HL-60 (cell line): ENCODE data around the gene PTX3.

ENCODE experiments used
- POLR2AphosphoS5 ChIP-seq: IDR thresholded peaks from 2 replicates; pipeline ENCODE4 v1.6.1; 2012; ENCODE audit warnings: low read depth
- TF ChIP-seq, protein P1 (sequence below): IDR thresholded peaks from one replicate; pipeline ENCODE4 v1.5.1; 2011; ENCODE audit warnings: low read length, control low read depth, inconsistent platforms; ENCODE audit not compliant: insufficient read depth
- TF ChIP-seq, protein P2 (sequence below): IDR thresholded peaks from 2 replicates; pipeline ENCODE4 v1.6.1; 2012; ENCODE audit warnings: low read depth; ENCODE audit not compliant: insufficient replicate concordance

DNA sequence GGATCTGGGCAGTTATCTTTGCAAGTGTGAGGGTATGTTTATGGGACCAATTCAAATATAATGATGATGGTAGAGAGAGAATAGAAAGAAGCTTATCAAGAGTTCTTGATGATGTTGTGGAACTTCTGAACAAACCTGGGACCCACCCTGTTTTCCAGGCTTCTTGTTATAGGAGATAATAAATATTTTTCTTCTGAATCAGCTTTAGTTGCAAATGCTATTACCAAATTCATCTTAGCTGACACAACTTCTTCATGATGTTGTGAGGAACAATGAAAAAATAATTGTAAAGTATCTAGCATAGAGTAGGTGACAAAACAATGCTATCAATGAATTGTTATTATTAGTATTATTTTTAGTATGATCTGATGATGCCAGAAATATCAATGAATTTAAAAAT, 43.5 kb upstream of the PTX3 start:
- TF ChIP-seq, protein P1, sequence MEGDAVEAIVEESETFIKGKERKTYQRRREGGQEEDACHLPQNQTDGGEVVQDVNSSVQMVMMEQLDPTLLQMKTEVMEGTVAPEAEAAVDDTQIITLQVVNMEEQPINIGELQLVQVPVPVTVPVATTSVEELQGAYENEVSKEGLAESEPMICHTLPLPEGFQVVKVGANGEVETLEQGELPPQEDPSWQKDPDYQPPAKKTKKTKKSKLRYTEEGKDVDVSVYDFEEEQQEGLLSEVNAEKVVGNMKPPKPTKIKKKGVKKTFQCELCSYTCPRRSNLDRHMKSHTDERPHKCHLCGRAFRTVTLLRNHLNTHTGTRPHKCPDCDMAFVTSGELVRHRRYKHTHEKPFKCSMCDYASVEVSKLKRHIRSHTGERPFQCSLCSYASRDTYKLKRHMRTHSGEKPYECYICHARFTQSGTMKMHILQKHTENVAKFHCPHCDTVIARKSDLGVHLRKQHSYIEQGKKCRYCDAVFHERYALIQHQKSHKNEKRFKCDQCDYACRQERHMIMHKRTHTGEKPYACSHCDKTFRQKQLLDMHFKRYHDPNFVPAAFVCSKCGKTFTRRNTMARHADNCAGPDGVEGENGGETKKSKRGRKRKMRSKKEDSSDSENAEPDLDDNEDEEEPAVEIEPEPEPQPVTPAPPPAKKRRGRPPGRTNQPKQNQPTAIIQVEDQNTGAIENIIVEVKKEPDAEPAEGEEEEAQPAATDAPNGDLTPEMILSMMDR = no peak
- TF ChIP-seq POLR2AphosphoS5 = no peak
- TF ChIP-seq, protein P2, sequence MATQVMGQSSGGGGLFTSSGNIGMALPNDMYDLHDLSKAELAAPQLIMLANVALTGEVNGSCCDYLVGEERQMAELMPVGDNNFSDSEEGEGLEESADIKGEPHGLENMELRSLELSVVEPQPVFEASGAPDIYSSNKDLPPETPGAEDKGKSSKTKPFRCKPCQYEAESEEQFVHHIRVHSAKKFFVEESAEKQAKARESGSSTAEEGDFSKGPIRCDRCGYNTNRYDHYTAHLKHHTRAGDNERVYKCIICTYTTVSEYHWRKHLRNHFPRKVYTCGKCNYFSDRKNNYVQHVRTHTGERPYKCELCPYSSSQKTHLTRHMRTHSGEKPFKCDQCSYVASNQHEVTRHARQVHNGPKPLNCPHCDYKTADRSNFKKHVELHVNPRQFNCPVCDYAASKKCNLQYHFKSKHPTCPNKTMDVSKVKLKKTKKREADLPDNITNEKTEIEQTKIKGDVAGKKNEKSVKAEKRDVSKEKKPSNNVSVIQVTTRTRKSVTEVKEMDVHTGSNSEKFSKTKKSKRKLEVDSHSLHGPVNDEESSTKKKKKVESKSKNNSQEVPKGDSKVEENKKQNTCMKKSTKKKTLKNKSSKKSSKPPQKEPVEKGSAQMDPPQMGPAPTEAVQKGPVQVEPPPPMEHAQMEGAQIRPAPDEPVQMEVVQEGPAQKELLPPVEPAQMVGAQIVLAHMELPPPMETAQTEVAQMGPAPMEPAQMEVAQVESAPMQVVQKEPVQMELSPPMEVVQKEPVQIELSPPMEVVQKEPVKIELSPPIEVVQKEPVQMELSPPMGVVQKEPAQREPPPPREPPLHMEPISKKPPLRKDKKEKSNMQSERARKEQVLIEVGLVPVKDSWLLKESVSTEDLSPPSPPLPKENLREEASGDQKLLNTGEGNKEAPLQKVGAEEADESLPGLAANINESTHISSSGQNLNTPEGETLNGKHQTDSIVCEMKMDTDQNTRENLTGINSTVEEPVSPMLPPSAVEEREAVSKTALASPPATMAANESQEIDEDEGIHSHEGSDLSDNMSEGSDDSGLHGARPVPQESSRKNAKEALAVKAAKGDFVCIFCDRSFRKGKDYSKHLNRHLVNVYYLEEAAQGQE = no peak
